ENCODE data around the gene SRP68.

DNA sequence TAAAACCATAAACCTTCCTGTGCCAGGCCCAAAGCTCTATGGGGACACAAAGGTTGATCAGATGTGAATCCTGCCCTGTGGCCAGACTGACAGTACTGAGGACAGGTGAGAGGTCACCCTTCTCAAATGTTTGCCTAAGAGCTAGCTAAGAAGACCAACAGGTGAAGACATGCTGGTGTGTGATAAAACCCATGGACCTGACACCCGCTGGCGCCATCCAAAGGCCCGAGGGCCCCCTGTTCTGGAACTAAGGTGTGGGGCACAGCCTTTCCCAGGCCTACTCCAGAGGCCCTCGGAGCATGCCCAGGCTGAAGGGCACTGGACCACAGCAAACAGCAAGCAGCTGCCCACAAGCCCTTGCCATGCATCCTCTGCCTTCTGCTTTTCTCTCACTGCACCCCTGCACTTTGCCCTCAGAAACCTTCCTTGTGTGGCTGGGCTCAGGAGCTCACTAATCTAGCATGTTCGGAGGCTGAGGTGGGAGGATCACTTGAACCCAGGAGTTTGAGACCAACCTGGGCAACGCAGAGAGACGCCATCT is 76.9 kb downstream of the SRP68 start:
- TF ChIP-seq, protein P1, sequence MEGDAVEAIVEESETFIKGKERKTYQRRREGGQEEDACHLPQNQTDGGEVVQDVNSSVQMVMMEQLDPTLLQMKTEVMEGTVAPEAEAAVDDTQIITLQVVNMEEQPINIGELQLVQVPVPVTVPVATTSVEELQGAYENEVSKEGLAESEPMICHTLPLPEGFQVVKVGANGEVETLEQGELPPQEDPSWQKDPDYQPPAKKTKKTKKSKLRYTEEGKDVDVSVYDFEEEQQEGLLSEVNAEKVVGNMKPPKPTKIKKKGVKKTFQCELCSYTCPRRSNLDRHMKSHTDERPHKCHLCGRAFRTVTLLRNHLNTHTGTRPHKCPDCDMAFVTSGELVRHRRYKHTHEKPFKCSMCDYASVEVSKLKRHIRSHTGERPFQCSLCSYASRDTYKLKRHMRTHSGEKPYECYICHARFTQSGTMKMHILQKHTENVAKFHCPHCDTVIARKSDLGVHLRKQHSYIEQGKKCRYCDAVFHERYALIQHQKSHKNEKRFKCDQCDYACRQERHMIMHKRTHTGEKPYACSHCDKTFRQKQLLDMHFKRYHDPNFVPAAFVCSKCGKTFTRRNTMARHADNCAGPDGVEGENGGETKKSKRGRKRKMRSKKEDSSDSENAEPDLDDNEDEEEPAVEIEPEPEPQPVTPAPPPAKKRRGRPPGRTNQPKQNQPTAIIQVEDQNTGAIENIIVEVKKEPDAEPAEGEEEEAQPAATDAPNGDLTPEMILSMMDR (IDR thresholded peaks at IDR 0.05) = no peak
- TF ChIP-seq POLR2A (IDR thresholded peaks at IDR 0.05) = no peak
